IPS-NIHi7 (cell line): ENCODE measurements around the gene HIBCH.
A peak's percentile ranks its signal among the peaks of the same experiment; 100 is the strongest.
"Not testable (repeated sequence)": the region's sequence is repeated elsewhere in the genome, so short reads cannot be mapped to it uniquely, and the experiment has no call there.

Experiments
- DNase-seq: peaks from one replicate; pipeline ENCODE4 v3.0.0; 2012; ENCODE audit warnings: mixed read lengths; ENCODE audit errors: extremely low spot score

HIBCH gene

GRCh38 chr2:190343089-190343535, 23.5 kb upstream of the HIBCH start:
- peak; percentile 34 for DNase-seq

- DNase-seq, result no peak
Measured at GRCh38 chr2:190342611-190343010, 23.0 kb upstream of the HIBCH start.

- peak; percentile 36 for DNase-seq
Measured at GRCh38 chr2:190340369-190340768, 20.7 kb upstream of the HIBCH start.

GRCh38 chr2:190339394-190339793, 19.8 kb upstream of the HIBCH start:
- DNase-seq, result no peak

GRCh38 chr2:190338453-190338852, 18.8 kb upstream of the HIBCH start:
- DNase-seq, result no peak

GRCh38 chr2:190336420-190336819, 16.8 kb upstream of the HIBCH start:
- DNase-seq, result no peak

- not testable (repeated sequence) for DNase-seq
Measured at GRCh38 chr2:190335584-190335983, 16.0 kb upstream of the HIBCH start.

- no peak for DNase-seq
Measured at GRCh38 chr2:190335225-190335559, 15.6 kb upstream of the HIBCH start.

GRCh38 chr2:190334479-190335224, 15.0 kb upstream of the HIBCH start:
- no peak for DNase-seq

GRCh38 chr2:190333928-190334327, 14.3 kb upstream of the HIBCH start:
- no peak for DNase-seq

- DNase-seq, result no peak
Measured at GRCh38 chr2:190333395-190333794, 13.8 kb upstream of the HIBCH start.

- DNase-seq, result no peak
Measured at GRCh38 chr2:190328573-190329147, 9.0 kb upstream of the HIBCH start.

GRCh38 chr2:190327867-190328572, 8.4 kb upstream of the HIBCH start:
- DNase-seq, result no peak

- DNase-seq, result no peak
Measured at GRCh38 chr2:190325588-190325987, 6.0 kb upstream of the HIBCH start.

- DNase-seq, result no peak
Measured at GRCh38 chr2:190323406-190323805, 3.8 kb upstream of the HIBCH start.

- DNase-seq, result no peak
Measured at GRCh38 chr2:190320696-190321095, 1.1 kb upstream of the HIBCH start.

GRCh38 chr2:190318931-190319554, 583 bp downstream of the HIBCH start:
- no peak for DNase-seq

GRCh38 chr2:190318514-190318913, 1.1 kb downstream of the HIBCH start:
- DNase-seq, result no peak

- DNase-seq, result no peak
Measured at GRCh38 chr2:190315273-190315672, 4.4 kb downstream of the HIBCH start.

- DNase-seq, result no peak
Measured at GRCh38 chr2:190313880-190314279, 5.7 kb downstream of the HIBCH start.

- DNase-seq, result not testable (repeated sequence)
Measured at GRCh38 chr2:190312635-190313025, 7.0 kb downstream of the HIBCH start.

GRCh38 chr2:190311893-190312634, 7.6 kb downstream of the HIBCH start:
- no peak for DNase-seq
